ENCODE results near the gene IFTAP.

DNA sequence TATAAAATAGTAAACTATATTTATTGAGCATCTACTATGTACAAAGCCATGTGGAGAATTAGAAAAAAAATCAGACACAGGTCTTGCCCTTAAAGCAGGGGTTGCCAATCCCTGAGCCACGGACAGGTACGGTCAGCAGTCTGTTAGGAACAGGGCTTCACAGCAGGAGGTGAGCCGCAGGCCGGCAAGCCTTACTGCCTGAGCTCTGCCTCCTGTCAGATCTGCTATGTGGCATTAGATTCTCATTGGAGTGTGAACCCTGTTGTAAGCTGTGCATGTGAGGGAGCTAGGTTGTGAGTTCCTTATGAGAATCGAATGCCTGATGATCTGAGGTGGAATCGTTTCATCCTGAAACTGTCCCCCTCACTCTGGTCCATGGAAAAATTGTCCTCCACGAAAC, 5.9 kb downstream of the IFTAP start:
- TF ChIP-seq EP300 (IDR thresholded peaks at IDR 0.05; ENCODE audit: borderline replicate concordance in 1 of 2, control insufficient read depth in 1 of 2, low read depth in 2 of 2, low read length in 2 of 2) (no peak), POLR2A (IDR thresholded peaks at IDR 0.05; ENCODE audit: low read depth, low read length) (no peak)
